GM12875 (cell line): ENCODE data around the gene F5.

ENCODE experiments used
- H3K4me3 ChIP-seq: one replicate; pipeline ENCODE4 v1.5.1; 2011; ENCODE audit warnings: low read depth, low read length, control low read depth
- CTCF ChIP-seq: IDR thresholded peaks from 2 replicates; pipeline ENCODE4 v1.5.1; 2011; ENCODE audit warnings: low read depth, mild to moderate bottlenecking, control low read depth, inconsistent platforms, low read length, moderate library complexity, borderline replicate concordance; ENCODE audit not compliant: insufficient read depth

The F5 gene

GRCh38 chr1:169574336-169574735 lies 11.9 kb downstream of the F5 start:
- TF ChIP-seq CTCF, result no peak
- H3K4me3 ChIP-seq, result no peak overlapping the region

- TF ChIP-seq CTCF, result no peak
Observed at GRCh38 chr1:169572187-169572586, 14.1 kb downstream of the F5 start.

GRCh38 chr1:169571450-169571849 lies 14.8 kb downstream of the F5 start:
- H3K4me3 ChIP-seq, result no peak overlapping the region
- TF ChIP-seq CTCF, result no peak

More at GRCh38 chr1:169572187-169572586, 14.1 kb downstream of the F5 start:
- no peak overlapping the region for H3K4me3 ChIP-seq

- no peak for TF ChIP-seq CTCF
- no peak overlapping the region for H3K4me3 ChIP-seq
Observed at GRCh38 chr1:169570172-169570574, 16.1 kb downstream of the F5 start.

- no peak for TF ChIP-seq CTCF
- H3K4me3 ChIP-seq, result no peak overlapping the region
Observed at GRCh38 chr1:169568497-169568896, 17.8 kb downstream of the F5 start.

GRCh38 chr1:169565335-169566271 lies 20.7 kb downstream of the F5 start:
- TF ChIP-seq CTCF, result no peak
- H3K4me3 ChIP-seq, result no peak overlapping the region

- TF ChIP-seq CTCF, result no peak
- no peak overlapping the region for H3K4me3 ChIP-seq
Observed at GRCh38 chr1:169563650-169564049, 22.6 kb downstream of the F5 start.
